Measurements from ENCODE around the gene SIGLEC15.

SIGLEC15 gene

DNA sequence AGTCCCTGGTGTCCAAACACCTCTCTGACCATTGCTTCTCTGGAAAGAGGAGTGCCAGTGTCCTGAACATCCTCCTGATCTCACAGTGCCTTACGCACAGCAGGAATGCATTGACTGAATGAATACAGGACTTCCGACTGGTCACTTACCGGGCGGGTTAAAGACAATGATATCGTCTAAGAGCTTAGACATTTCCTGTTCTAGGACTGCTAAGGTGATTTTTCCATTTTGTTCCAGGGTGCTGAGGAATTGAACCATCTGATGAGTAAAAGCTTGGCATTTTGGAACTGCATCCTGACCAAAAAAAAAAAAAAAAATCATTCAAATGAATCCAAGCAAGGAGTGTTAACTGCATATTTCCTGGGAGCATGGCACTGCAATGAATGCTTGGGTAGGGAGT lies 40.0 kb downstream of the SIGLEC15 start:
- Histone ChIP-seq H3K4me3 (ENCODE audit: low read length) (no peak overlapping the region), H3K9me3 (ENCODE audit: control insufficient read depth, low read depth, low read length) (no peaks in the 10 kb centered on the region), H3K27ac (ENCODE audit: low read length) (no peak overlapping the region), H3K36me3 (ENCODE audit: control insufficient read depth, low read depth, low read length) (peaks cover 36% of the 10 kb centered on the region), H3K9ac (ENCODE audit: low read length) (no peak overlapping the region), H3K4me1 (ENCODE audit: control insufficient read depth, low read depth, low read length) (no peaks in the 10 kb centered on the region), H3K27me3 (ENCODE audit: control insufficient read depth, insufficient read depth, low read length) (no peaks in the 10 kb centered on the region)

DNA sequence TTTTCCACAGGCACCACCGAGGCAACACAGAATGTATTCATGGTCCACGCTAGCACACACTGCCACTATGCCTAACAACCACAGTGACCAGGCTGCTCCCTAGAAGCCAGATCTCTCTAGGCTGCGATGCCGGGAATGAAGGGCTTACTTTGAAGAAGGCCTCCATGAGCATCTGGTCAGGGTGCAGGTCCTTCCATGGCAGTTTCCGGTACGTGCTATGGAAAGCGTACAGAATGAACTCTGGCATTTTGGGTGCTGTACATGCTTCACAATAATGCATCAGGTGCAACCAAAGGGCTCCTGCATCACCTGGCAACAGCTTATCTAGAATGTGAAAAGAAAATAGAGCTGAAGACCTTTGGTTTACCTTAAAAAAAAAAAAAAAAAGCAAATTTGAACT lies 44.9 kb downstream of the SIGLEC15 start:
- peaks cover 25% of the 10 kb centered on the region for H3K36me3 ChIP-seq (ENCODE audit: control insufficient read depth, low read depth, low read length)
- H3K27ac ChIP-seq (ENCODE audit: low read length), result no peak overlapping the region
- H3K9me3 ChIP-seq (ENCODE audit: control insufficient read depth, low read depth, low read length), result no peaks in the 10 kb centered on the region
- no peaks in the 10 kb centered on the region for H3K4me1 ChIP-seq (ENCODE audit: control insufficient read depth, low read depth, low read length)
- H3K27me3 ChIP-seq (ENCODE audit: control insufficient read depth, insufficient read depth, low read length), result no peaks in the 10 kb centered on the region
- H3K9ac ChIP-seq (ENCODE audit: low read length), result no peak overlapping the region
- H3K4me3 ChIP-seq (ENCODE audit: low read length), result no peak overlapping the region

DNA sequence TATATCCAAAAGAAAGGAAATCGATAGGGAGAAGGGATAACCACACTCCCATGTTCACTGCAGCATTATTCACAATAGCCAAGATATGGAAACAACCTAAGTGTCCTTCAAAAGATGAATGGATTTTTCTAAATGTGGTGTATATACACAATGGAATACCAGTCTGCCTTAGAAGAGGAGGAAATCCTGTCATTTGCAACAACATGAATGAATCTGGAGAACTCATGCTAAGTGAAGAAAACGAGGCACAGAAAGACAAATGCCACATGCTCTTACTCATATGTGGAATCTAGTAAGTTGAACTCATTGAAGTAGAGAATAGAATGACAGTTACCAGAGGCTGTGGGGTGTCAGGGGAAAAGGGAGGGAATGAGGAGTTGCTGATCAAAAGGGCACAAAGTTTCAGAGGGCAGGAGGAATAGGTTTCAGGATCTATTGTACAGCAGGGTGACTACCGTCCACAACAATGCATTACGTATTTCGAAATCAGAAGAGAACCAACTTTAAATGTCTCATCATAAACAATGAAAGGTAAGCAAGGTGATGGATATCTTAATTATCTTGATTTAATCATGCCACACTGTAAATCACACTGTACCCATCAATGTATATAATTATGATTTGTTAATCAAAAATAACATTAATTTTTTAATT lies 46.1 kb downstream of the SIGLEC15 start:
- Histone ChIP-seq H3K36me3 (ENCODE audit: control insufficient read depth, low read depth, low read length) (peaks cover 20% of the 10 kb centered on the region), H3K27me3 (ENCODE audit: control insufficient read depth, insufficient read depth, low read length) (no peaks in the 10 kb centered on the region), H3K4me1 (ENCODE audit: control insufficient read depth, low read depth, low read length) (no peaks in the 10 kb centered on the region), H3K9ac (ENCODE audit: low read length) (no peak overlapping the region), H3K9me3 (ENCODE audit: control insufficient read depth, low read depth, low read length) (no peaks in the 10 kb centered on the region), H3K4me3 (ENCODE audit: low read length) (no peak overlapping the region), H3K27ac (ENCODE audit: low read length) (no peak overlapping the region)

DNA sequence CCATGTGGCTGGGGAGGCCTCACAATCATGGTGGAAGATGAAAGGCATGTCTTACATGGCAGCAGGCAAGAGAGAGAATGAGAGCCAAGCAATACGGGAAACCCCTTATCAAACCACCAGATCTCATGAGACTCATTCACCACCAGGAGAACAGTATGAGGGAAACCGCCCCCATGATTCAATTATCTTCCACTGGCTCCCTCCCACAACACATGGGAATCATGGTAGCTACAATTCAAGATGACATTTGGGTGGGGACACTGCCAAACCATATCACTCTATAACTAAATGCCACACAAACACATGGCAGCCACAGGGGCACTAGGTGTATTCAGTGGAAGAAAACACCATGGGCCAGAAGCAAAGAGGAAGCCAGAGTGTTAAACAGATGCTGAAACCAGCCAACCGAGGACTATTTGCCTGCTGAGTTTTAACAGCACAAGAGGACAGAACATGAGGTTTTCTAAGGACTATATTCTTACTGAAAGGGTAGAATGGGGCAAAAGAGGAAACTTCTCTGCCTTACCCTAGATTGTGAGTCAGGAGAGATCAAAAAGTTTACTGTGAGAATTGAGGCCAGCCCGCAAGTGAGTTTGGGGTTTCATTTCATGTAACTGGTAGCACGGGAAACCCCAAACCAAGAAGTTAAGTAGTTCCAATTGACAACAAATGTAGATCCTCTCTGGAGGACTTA lies 49.2 kb downstream of the SIGLEC15 start:
- Histone ChIP-seq H3K27ac (ENCODE audit: low read length) (no peak overlapping the region), H3K4me3 (ENCODE audit: low read length) (no peak overlapping the region), H3K36me3 (ENCODE audit: control insufficient read depth, low read depth, low read length) (peaks cover 18% of the 10 kb centered on the region), H3K27me3 (ENCODE audit: control insufficient read depth, insufficient read depth, low read length) (no peaks in the 10 kb centered on the region), H3K9ac (ENCODE audit: low read length) (no peak overlapping the region), H3K4me1 (ENCODE audit: control insufficient read depth, low read depth, low read length) (no peaks in the 10 kb centered on the region), H3K9me3 (ENCODE audit: control insufficient read depth, low read depth, low read length) (no peaks in the 10 kb centered on the region)

DNA sequence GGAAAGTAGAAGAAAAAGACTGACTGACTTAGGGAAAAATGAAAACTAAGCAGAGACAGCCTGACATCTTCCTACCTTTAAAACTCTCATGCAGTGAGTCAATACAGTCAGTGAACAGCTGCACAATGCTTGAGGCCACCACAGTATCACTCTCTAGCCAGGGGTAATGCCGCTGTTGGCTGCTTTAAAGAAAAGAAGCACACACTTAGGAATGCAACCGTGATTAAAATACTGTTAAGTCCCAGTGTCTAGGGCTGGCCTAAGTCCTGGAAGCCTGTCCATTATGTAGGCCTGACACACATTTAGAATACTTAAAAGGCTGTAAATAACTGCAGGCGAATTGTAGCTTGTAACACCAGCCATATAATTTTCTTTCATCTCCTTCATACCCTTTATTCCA lies 50.7 kb downstream of the SIGLEC15 start:
- H3K4me1 ChIP-seq (ENCODE audit: control insufficient read depth, low read depth, low read length), result no peaks in the 10 kb centered on the region
- H3K27me3 ChIP-seq (ENCODE audit: control insufficient read depth, insufficient read depth, low read length), result no peaks in the 10 kb centered on the region
- no peak overlapping the region for H3K27ac ChIP-seq (ENCODE audit: low read length)
- H3K9ac ChIP-seq (ENCODE audit: low read length), result no peak overlapping the region
- peaks cover 18% of the 10 kb centered on the region for H3K36me3 ChIP-seq (ENCODE audit: control insufficient read depth, low read depth, low read length)
- no peaks in the 10 kb centered on the region for H3K9me3 ChIP-seq (ENCODE audit: control insufficient read depth, low read depth, low read length)
- no peak overlapping the region for H3K4me3 ChIP-seq (ENCODE audit: low read length)

DNA sequence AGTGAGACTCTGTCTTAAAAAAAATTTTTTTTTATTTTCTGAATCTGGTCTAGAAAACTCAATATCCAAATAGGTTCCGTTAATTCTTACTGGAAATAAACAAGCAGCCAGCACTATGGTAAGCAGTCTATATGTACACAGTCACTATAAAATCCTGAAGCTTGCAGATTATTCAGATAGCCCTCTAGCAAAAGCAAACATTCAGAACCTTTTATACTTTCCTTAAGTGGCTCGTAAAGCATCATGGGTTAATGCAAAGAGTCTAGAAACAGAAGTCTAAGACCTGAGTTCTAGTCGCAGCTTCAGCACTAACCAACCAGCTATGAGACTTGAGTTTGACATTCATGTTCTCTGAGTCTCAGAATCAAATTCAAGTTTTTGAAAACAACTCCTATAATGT lies 51.9 kb downstream of the SIGLEC15 start:
- Histone ChIP-seq H3K36me3 (ENCODE audit: control insufficient read depth, low read depth, low read length) (peaks cover 18% of the 10 kb centered on the region), H3K4me3 (ENCODE audit: low read length) (no peak overlapping the region), H3K27ac (ENCODE audit: low read length) (no peak overlapping the region), H3K9me3 (ENCODE audit: control insufficient read depth, low read depth, low read length) (no peaks in the 10 kb centered on the region), H3K4me1 (ENCODE audit: control insufficient read depth, low read depth, low read length) (no peaks in the 10 kb centered on the region), H3K27me3 (ENCODE audit: control insufficient read depth, insufficient read depth, low read length) (no peaks in the 10 kb centered on the region), H3K9ac (ENCODE audit: low read length) (no peak overlapping the region)

DNA sequence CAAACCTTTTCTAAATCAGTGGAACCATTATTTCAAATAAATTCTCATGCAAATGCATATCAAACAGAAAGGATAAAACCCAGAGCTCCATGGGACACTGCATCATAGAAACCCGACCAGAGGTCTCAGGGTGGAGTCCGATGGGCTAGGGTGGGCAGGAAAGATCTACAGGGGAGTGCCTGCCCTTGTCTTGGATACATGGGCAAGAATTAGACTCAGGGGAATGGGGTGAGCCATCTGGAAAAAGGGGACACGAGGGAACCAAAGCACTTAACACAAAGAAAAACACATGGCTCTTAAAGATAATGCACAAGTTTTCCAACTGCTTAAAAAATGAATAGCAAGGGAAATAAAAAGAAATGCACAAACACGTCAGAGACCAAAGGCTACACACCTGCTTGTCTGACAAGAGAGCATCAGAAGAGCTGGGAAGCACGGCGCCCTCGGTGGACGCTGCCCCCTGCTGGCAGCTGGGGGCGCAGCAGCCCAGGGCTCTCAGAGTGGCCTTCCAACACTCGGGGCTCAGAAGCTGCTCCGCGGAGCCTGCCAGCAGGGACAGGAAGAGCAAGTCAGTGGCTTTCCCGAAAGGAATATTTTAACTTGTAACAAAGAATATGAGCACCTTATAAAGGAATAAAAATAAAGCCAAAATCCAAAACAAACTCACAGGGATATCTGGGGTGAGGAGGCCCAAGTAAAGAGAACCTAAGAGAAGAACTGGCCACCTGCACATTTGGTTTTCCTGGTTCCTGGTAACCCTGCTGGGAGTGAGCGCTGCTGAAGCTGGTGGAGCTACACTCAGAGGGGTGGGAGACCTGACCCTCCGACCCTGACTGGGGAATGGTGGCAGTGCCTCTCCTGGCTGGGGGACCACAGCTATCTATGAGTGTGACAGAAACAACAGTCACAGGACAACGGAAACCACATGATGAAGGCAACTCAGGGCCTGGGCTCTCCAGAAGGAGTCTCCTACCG lies 54.5 kb downstream of the SIGLEC15 start:
- Histone ChIP-seq H3K36me3 (ENCODE audit: control insufficient read depth, low read depth, low read length) (peaks cover 10% of the 10 kb centered on the region), H3K4me3 (ENCODE audit: low read length) (no peak overlapping the region), H3K27ac (ENCODE audit: low read length) (no peak overlapping the region), H3K4me1 (ENCODE audit: control insufficient read depth, low read depth, low read length) (no peaks in the 10 kb centered on the region), H3K9me3 (ENCODE audit: control insufficient read depth, low read depth, low read length) (no peaks in the 10 kb centered on the region), H3K9ac (ENCODE audit: low read length) (no peak overlapping the region), H3K27me3 (ENCODE audit: control insufficient read depth, insufficient read depth, low read length) (no peaks in the 10 kb centered on the region)

DNA sequence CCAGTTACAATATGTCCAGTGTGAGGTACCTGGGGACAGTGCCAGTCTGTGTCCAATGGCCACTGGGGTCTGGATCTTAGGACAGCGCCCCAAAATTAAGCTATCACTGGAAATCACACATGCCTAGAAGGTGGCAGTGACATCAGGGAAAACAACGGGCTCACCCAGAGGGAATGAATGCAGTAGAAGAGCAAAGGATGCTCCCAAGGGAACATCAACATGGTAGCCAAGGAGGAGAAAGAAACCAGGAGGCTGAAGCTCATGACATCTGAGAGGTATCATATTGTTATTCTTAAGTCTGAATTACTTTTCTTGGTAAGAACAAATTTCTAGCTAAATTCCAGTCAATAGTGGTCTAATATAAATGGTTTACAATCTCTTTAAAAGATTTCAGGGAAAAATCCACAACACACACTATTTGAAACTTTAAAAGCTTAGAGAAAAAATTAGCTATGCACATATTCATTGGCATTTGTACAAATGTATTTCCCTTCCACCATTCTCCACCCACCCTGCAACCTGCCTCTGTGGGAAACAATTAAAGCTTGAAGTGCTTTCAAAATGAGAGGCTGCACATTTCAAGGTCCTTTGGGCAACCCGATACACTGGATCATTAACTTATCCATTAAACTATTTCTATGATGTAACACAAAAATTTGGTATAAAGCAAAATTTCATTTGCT lies 55.5 kb downstream of the SIGLEC15 start:
- no peaks in the 10 kb centered on the region for H3K4me1 ChIP-seq (ENCODE audit: control insufficient read depth, low read depth, low read length)
- no peak overlapping the region for H3K27ac ChIP-seq (ENCODE audit: low read length)
- H3K27me3 ChIP-seq (ENCODE audit: control insufficient read depth, insufficient read depth, low read length), result no peaks in the 10 kb centered on the region
- no peak overlapping the region for H3K9ac ChIP-seq (ENCODE audit: low read length)
- no peak overlapping the region for H3K4me3 ChIP-seq (ENCODE audit: low read length)
- peaks cover 7% of the 10 kb centered on the region for H3K36me3 ChIP-seq (ENCODE audit: control insufficient read depth, low read depth, low read length)
- H3K9me3 ChIP-seq (ENCODE audit: control insufficient read depth, low read depth, low read length), result no peaks in the 10 kb centered on the region

DNA sequence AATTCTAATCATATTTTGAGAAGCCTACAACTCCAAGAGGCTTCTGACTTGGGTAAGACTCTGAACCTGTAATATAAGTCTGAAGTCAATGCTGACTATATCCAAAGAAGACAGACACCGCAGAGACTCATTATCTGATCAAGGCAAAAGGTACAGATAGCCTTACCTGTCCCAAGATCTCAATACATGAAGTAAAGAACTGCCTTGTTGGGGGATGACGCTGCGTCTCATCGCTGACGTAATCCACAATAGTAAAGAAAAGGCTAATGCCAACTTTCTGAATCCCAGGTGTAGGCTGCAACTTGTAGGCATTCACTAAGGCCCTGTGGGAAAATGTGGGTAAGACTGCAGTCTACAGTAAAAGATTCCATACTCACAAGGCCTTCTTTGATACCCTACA lies 62.1 kb downstream of the SIGLEC15 start:
- Histone ChIP-seq H3K9me3 (ENCODE audit: control insufficient read depth, low read depth, low read length) (no peaks in the 10 kb centered on the region), H3K4me1 (ENCODE audit: control insufficient read depth, low read depth, low read length) (no peaks in the 10 kb centered on the region), H3K27me3 (ENCODE audit: control insufficient read depth, insufficient read depth, low read length) (no peaks in the 10 kb centered on the region), H3K4me3 (ENCODE audit: low read length) (no peak overlapping the region), H3K27ac (ENCODE audit: low read length) (no peak overlapping the region), H3K36me3 (ENCODE audit: control insufficient read depth, low read depth, low read length) (peaks cover 9% of the 10 kb centered on the region), H3K9ac (ENCODE audit: low read length) (no peak overlapping the region)

DNA sequence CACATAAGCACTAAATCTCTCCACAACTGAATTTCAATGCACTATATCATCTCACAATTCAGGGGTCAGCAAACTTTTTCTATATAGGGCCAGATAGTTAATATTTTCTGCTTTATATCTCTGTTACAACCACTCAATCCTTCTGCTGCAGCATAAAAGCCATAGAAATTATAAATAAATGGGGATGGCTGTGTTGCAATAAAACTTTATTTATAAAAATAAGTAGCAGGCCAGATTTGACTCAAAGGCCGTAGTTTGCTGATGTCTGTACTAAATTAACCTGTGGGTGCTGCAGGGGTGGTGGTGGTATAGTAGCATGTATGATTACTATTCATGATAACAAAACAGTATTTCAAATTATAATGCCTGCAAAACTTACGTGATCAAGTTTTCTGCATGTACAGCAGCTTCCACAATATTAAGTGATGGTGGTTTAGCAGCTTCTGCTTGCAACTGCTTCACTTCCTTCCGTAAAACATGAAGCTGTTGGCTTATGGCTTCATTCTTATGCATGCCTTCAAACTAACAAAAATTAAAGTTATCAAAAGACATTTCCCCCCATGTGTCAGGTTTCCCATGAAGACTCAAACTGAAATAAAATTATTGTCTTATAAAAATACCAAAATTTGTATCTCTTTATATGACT lies 64.1 kb downstream of the SIGLEC15 start:
- Histone ChIP-seq H3K9ac (ENCODE audit: low read length) (no peak overlapping the region), H3K4me3 (ENCODE audit: low read length) (no peak overlapping the region), H3K4me1 (ENCODE audit: control insufficient read depth, low read depth, low read length) (no peaks in the 10 kb centered on the region), H3K36me3 (ENCODE audit: control insufficient read depth, low read depth, low read length) (peaks cover 9% of the 10 kb centered on the region), H3K27ac (ENCODE audit: low read length) (no peak overlapping the region), H3K9me3 (ENCODE audit: control insufficient read depth, low read depth, low read length) (no peaks in the 10 kb centered on the region), H3K27me3 (ENCODE audit: control insufficient read depth, insufficient read depth, low read length) (no peaks in the 10 kb centered on the region)

DNA sequence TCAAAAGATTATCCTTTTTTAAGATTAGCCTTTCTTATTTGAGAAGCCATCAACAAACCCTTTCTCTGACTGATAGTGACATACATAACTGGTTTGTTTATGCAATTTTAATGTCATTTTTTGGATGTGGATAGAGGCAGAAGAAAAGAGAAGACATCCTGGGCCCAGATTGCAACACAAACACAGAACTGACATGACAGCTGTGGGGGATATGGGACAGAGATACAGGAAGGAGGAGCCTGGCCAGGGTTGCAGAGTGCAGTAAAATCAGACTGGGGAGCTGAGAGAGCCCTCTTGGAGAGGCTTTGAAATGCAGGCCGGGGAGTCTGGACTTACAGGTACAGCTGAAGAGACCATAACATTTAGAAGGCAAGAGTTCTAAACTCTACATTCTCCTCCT lies 65.1 kb downstream of the SIGLEC15 start:
- Histone ChIP-seq H3K27ac (ENCODE audit: low read length) (no peak overlapping the region), H3K9me3 (ENCODE audit: control insufficient read depth, low read depth, low read length) (no peaks in the 10 kb centered on the region), H3K4me3 (ENCODE audit: low read length) (no peak overlapping the region), H3K4me1 (ENCODE audit: control insufficient read depth, low read depth, low read length) (no peaks in the 10 kb centered on the region), H3K9ac (ENCODE audit: low read length) (no peak overlapping the region), H3K27me3 (ENCODE audit: control insufficient read depth, insufficient read depth, low read length) (no peaks in the 10 kb centered on the region), H3K36me3 (ENCODE audit: control insufficient read depth, low read depth, low read length) (peaks cover 10% of the 10 kb centered on the region)

Measured in iPS-18a (cell line).